ENCODE results near the gene PLA2G4B. TPM values are rescaled to one million over a fixed set of nuclear protein-coding genes. Genes with fewer than 3 reads are reported as not detected.
A peak's percentile ranks its signal among the peaks of the same experiment; 100 is the strongest.

The PLA2G4B gene
- total RNA-seq, 1 experiment from 2014 or later: 7.8 TPM

- ChIA-PET POLR2A (ENCODE audit: unreplicated experiment) (no interaction called here), CTCF (no interaction called here)
- TF ChIP-seq EZH2 (IDR thresholded peaks at IDR 0.05; ENCODE audit: low read depth): no peak
- no peak for TF ChIP-seq CTCF (conservative IDR thresholded peaks at IDR 0.05)
- DNase-seq: no peak
- Histone ChIP-seq H3K27ac (no peak overlapping the region), H3K27me3 (ENCODE audit: insufficient read depth, low read depth) (no peaks in the 10 kb centered on the region), H3K4me3 (no peak overlapping the region), H3K9me3 (ENCODE audit: insufficient read depth, low read depth) (no peaks in the 10 kb centered on the region), H3K36me3 (ENCODE audit: low read depth) (no peaks in the 10 kb centered on the region), H2AFZ (no peak overlapping the region), H3K79me2 (ENCODE audit: low read depth) (no peaks in the 10 kb centered on the region), H3F3A (ENCODE audit: insufficient read depth, low read depth) (no peaks in the 10 kb centered on the region), H4K20me1 (ENCODE audit: insufficient read depth) (no peaks in the 10 kb centered on the region), H3K4me1 (replicated peaks; ENCODE audit: insufficient read depth) (no peaks in the 10 kb centered on the region), H3K9me2 (ENCODE audit: insufficient read depth) (no peaks in the 10 kb centered on the region), H3K4me2 (no peak overlapping the region)
- intact Hi-C loops (cut with micrococcal nuclease; ENCODE audit: unreplicated experiment): no loop called here
- BruUV-seq (replicated peaks): no TSS peak
Measured at GRCh38 chr15:41860049-41860828, 21.6 kb downstream of the PLA2G4B start.

GRCh38 chr15:41861736-41862356 lies 23.2 kb downstream of the PLA2G4B start:
- ChIA-PET CTCF (no interaction called here), POLR2A (ENCODE audit: unreplicated experiment) (no interaction called here)
- no peak overlapping the region for H2AFZ ChIP-seq
- no peak for DNase-seq
- H3K9me2 ChIP-seq (ENCODE audit: insufficient read depth): no peaks in the 10 kb centered on the region
- H4K20me1 ChIP-seq (ENCODE audit: insufficient read depth): no peaks in the 10 kb centered on the region
- no peaks in the 10 kb centered on the region for H3K9me3 ChIP-seq (ENCODE audit: insufficient read depth, low read depth)
- no peak overlapping the region for H3K4me2 ChIP-seq
- no peak overlapping the region for H3K4me3 ChIP-seq
- intact Hi-C loops (cut with micrococcal nuclease; ENCODE audit: unreplicated experiment): no loop called here
- TF ChIP-seq CTCF (conservative IDR thresholded peaks at IDR 0.05): no peak
- no peak for TF ChIP-seq EZH2 (IDR thresholded peaks at IDR 0.05; ENCODE audit: low read depth)
- H3K4me1 ChIP-seq (replicated peaks; ENCODE audit: insufficient read depth): no peaks in the 10 kb centered on the region
- no TSS peak for BruUV-seq (replicated peaks)
- no peaks in the 10 kb centered on the region for H3F3A ChIP-seq (ENCODE audit: insufficient read depth, low read depth)
- no peaks in the 10 kb centered on the region for H3K79me2 ChIP-seq (ENCODE audit: low read depth)
- no peak overlapping the region for H3K27ac ChIP-seq
- no peaks in the 10 kb centered on the region for H3K36me3 ChIP-seq (ENCODE audit: low read depth)
- H3K27me3 ChIP-seq (ENCODE audit: insufficient read depth, low read depth): no peaks in the 10 kb centered on the region

GRCh38 chr15:41862515-41863116 lies 24.0 kb downstream of the PLA2G4B start:
- Histone ChIP-seq H3K27ac (no peak overlapping the region), H3K4me2 (no peak overlapping the region), H3K4me1 (replicated peaks; ENCODE audit: insufficient read depth) (no peaks in the 10 kb centered on the region), H3K36me3 (ENCODE audit: low read depth) (no peaks in the 10 kb centered on the region), H4K20me1 (ENCODE audit: insufficient read depth) (no peaks in the 10 kb centered on the region), H3K27me3 (ENCODE audit: insufficient read depth, low read depth) (no peaks in the 10 kb centered on the region), H3K79me2 (ENCODE audit: low read depth) (no peaks in the 10 kb centered on the region), H2AFZ (no peak overlapping the region), H3K9me3 (ENCODE audit: insufficient read depth, low read depth) (no peaks in the 10 kb centered on the region), H3F3A (ENCODE audit: insufficient read depth, low read depth) (no peaks in the 10 kb centered on the region), H3K4me3 (no peak overlapping the region), H3K9me2 (ENCODE audit: insufficient read depth) (no peaks in the 10 kb centered on the region)
- no TSS peak for BruUV-seq (replicated peaks)
- intact Hi-C loops (cut with micrococcal nuclease; ENCODE audit: unreplicated experiment): no loop called here
- no peak for TF ChIP-seq CTCF (conservative IDR thresholded peaks at IDR 0.05)
- no peak for TF ChIP-seq EZH2 (IDR thresholded peaks at IDR 0.05; ENCODE audit: low read depth)
- POLR2A ChIA-PET (ENCODE audit: unreplicated experiment): no interaction called here
- DNase-seq: peak in 1 of 2 experiments; percentile 27
- CTCF ChIA-PET: interaction anchor here (0.5 kb wide), 1 partner anchor 1235 kb away, joined by 6 read pairs; no protein-coding TSS in a partner anchor

Data from PC-9 (cell line).